ENCODE measurements around the gene TRERF1.

TRERF1 gene

DNA sequence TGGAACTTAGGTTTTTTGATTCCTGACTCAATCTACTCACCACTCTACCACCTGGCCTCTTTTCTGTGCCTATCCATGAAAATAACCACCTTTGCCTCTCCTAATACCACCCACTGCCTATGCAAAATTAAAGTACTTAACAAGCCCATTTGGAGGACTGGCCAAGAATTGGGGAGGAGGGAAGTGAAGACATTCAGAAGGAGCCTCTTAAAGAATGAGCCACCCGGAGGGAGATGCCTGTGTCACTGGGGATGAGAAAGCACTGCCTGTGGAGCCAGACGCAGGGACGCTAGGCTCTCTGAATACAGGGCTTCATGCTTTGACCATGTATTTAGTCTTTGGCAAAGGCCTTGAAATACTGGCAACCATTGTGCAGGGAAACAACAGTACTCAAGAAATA, 194.1 kb downstream of the TRERF1 start:
- H3K36me3 ChIP-seq = peaks cover 0 to 11% (median 5%) of the 10 kb centered on the region in 3 donors
- intact Hi-C loops (cut with DNase I; ENCODE audit: low total_unique reads) = loop anchor here (5.0 kb wide), 1 partner anchor 275 kb away; no protein-coding TSS in a partner anchor
- no peaks in the 10 kb centered on the region for H3K9me3 ChIP-seq
- H3K4me3 ChIP-seq = no peak overlapping the region
- H3K27me3 ChIP-seq = no peaks in the 10 kb centered on the region
- H3K4me1 ChIP-seq = peaks cover 0 to 5% (median 0%) of the 10 kb centered on the region in 4 donors
- no peak overlapping the region for H3K27ac ChIP-seq
- TF ChIP-seq, protein P1, sequence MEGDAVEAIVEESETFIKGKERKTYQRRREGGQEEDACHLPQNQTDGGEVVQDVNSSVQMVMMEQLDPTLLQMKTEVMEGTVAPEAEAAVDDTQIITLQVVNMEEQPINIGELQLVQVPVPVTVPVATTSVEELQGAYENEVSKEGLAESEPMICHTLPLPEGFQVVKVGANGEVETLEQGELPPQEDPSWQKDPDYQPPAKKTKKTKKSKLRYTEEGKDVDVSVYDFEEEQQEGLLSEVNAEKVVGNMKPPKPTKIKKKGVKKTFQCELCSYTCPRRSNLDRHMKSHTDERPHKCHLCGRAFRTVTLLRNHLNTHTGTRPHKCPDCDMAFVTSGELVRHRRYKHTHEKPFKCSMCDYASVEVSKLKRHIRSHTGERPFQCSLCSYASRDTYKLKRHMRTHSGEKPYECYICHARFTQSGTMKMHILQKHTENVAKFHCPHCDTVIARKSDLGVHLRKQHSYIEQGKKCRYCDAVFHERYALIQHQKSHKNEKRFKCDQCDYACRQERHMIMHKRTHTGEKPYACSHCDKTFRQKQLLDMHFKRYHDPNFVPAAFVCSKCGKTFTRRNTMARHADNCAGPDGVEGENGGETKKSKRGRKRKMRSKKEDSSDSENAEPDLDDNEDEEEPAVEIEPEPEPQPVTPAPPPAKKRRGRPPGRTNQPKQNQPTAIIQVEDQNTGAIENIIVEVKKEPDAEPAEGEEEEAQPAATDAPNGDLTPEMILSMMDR (IDR thresholded peaks at IDR 0.05) = no peak
- DNase-seq = no peak

DNA sequence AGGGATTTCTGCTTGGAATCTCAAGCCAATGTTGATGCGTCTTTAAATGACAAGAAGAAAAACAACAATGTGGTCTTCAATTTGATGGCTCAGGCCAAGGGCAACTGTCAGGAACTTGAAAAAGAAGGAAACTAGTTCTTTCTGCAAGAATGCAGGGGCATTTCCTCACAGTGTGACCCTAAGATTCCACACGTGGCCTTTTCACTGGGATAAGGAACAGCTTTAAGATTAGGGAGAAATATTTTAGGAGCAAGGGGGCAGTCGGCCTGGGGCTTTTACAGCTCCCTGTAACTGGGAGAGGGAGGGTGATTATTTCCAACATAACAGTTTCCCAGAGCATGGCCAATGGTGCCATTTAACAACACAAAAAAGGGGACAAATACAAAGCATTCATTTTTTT, 194.7 kb downstream of the TRERF1 start:
- no peak overlapping the region for H3K27ac ChIP-seq
- no peaks in the 10 kb centered on the region for H3K27me3 ChIP-seq
- H3K36me3 ChIP-seq = peaks cover 0 to 11% (median 5%) of the 10 kb centered on the region in 3 donors
- DNase-seq = no peak
- H3K4me3 ChIP-seq = no peak overlapping the region
- TF ChIP-seq, protein P1 (IDR thresholded peaks at IDR 0.05) = no peak
- peaks cover 0 to 5% (median 2%) of the 10 kb centered on the region in 4 donors for H3K4me1 ChIP-seq
- H3K9me3 ChIP-seq = no peaks in the 10 kb centered on the region
- intact Hi-C loops (cut with DNase I; ENCODE audit: low total_unique reads) = loop anchor here (5.0 kb wide), 1 partner anchor 275 kb away; no protein-coding TSS in a partner anchor

DNA sequence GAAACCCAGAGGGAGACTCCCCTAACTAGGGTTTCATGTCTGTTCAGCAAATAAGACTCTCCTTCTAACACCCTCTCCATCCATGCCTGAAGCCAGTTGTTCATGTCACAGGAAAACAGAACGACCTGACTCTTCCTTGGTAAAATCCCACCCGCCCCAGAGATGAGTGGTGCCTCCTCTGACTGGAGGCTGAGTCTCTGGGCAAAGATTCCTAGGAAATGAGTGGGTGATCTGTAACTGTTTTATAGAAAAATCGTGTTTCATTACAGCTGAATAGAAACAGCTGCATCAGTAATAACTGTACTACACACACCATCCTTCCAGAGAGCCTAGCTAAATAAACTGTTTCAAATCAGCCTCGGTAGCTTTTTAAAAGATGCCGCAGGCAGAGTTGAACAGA, 196.7 kb downstream of the TRERF1 start:
- no peak for DNase-seq
- H3K27ac ChIP-seq = no peak overlapping the region
- peaks cover 0 to 8% (median 0%) of the 10 kb centered on the region in 4 donors for H3K4me1 ChIP-seq
- H3K27me3 ChIP-seq = no peaks in the 10 kb centered on the region
- intact Hi-C loops (cut with DNase I; ENCODE audit: low total_unique reads) = loop anchor here (5.0 kb wide), 1 partner anchor 277 kb away; no protein-coding TSS in a partner anchor
- H3K36me3 ChIP-seq = peaks cover 0 to 11% (median 5%) of the 10 kb centered on the region in 3 donors
- H3K4me3 ChIP-seq = no peak overlapping the region
- TF ChIP-seq, protein P1 (IDR thresholded peaks at IDR 0.05) = no peak
- no peaks in the 10 kb centered on the region for H3K9me3 ChIP-seq

DNA sequence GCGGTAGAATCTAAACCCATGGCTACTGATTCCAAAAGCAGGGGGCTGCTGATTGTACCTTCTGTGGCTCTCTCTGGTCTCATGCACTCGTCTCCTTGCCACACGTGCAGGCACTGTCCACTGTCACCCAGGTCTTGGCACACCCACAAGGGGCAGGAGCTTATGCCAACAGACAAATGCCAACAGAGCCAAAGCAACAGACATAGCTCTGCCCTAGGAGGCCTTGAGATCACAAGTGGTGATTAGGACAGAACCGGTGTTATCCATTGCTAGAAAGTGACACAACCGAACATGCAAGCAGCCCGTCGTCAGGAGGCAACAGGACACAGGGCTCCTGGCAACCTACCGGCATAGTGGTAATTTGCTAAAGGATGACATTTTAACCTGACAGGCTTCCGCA, 197.2 kb downstream of the TRERF1 start:
- Histone ChIP-seq H3K9me3 (no peaks in the 10 kb centered on the region), H3K27me3 (no peaks in the 10 kb centered on the region), H3K36me3 (peaks cover 0 to 11% (median 5%) of the 10 kb centered on the region in 3 donors), H3K27ac (no peak overlapping the region), H3K4me1 (peaks cover 0 to 8% (median 0%) of the 10 kb centered on the region in 4 donors), H3K4me3 (no peak overlapping the region)
- TF ChIP-seq, protein P1 (IDR thresholded peaks at IDR 0.05) = no peak
- intact Hi-C loops (cut with DNase I; ENCODE audit: low total_unique reads) = no loop called here
- no peak for DNase-seq

DNA sequence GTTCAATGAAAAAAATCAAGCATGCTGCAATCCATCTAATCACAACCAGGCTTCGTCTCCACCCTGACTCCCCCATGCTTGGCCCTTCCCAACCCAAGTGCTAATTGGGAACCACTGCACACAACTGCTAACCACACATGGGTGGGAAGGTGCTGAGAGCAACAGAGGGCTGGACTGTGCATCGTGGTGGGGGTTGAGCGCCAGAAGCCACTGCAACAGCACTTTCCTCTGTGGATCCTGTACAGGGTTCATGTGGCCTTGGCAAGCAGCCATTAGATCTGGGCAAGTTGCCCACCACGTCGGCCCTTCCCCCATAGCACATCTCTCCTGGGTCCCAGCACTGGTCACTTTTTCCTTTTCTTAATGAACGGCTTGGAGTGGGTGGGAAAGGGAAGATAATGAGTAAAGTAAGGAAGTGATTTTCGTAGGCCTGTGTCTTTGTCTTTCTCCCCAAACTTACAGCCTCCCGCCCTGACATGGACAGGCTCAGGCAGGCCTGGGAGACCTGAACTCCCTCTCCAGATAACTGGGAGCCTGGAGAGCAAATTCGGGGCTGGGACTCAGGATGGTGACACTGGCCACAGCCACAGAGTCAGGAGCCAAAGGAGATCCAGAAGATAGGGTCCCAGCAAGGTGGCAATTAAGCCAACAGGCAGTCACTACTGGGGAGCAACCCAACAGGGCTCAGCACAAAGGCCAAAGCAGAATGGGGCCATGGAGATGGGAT, 199.7 kb downstream of the TRERF1 start:
- intact Hi-C loops (cut with DNase I; ENCODE audit: low total_unique reads) = no loop called here

More for the DNA sequence above, 199.7 kb downstream of the TRERF1 start:
- no peak for DNase-seq
- TF ChIP-seq, protein P1 (IDR thresholded peaks at IDR 0.05) = no peak
- Histone ChIP-seq H3K36me3 (peaks cover 0 to 9% (median 4%) of the 10 kb centered on the region in 3 donors), H3K27ac (no peak overlapping the region), H3K4me1 (peaks cover 0 to 8% (median 0%) of the 10 kb centered on the region in 4 donors), H3K27me3 (no peaks in the 10 kb centered on the region), H3K9me3 (no peaks in the 10 kb centered on the region), H3K4me3 (no peak overlapping the region)

All from tibial artery (tissue), 4 donors.